ENCODE results near the gene PIP5K1C.
"Not testable (repeated sequence)": the region's sequence is repeated elsewhere in the genome, so short reads cannot be mapped to it uniquely, and the experiment has no call there.

The PIP5K1C gene

GRCh38 chr19:3659746-3660112, 40.5 kb downstream of the PIP5K1C start:
- no peak for DNase-seq

- DNase-seq, result no peak
These were observed 41.2 kb downstream of the PIP5K1C start for GRCh38 chr19:3658870-3659745.

GRCh38 chr19:3658004-3658869, 42.0 kb downstream of the PIP5K1C start:
- no peak for DNase-seq

- DNase-seq, result no peak
These were observed 42.9 kb downstream of the PIP5K1C start for GRCh38 chr19:3657395-3657769.

GRCh38 chr19:3656747-3657394, 43.4 kb downstream of the PIP5K1C start:
- no peak for DNase-seq

- DNase-seq, result no peak
These were observed 44.1 kb downstream of the PIP5K1C start for GRCh38 chr19:3656073-3656746.

- no peak for DNase-seq
These were observed 44.7 kb downstream of the PIP5K1C start for GRCh38 chr19:3655402-3656072.

- no peak for DNase-seq
These were observed 46.3 kb downstream of the PIP5K1C start for GRCh38 chr19:3653865-3654513.

- no peak for DNase-seq
These were observed 47.0 kb downstream of the PIP5K1C start for GRCh38 chr19:3653081-3653795.

- no peak for DNase-seq
These were observed 47.8 kb downstream of the PIP5K1C start for GRCh38 chr19:3652422-3652821.

- no peak for DNase-seq
These were observed 48.6 kb downstream of the PIP5K1C start for GRCh38 chr19:3651684-3652083.

- no peak for DNase-seq
These were observed 50.4 kb downstream of the PIP5K1C start for GRCh38 chr19:3649888-3650287.

- no peak for DNase-seq
These were observed 52.0 kb downstream of the PIP5K1C start for GRCh38 chr19:3648037-3648905.

GRCh38 chr19:3647102-3647501, 53.2 kb downstream of the PIP5K1C start:
- DNase-seq, result not testable (repeated sequence)

- no peak for DNase-seq
These were observed 53.8 kb downstream of the PIP5K1C start for GRCh38 chr19:3646336-3647092.

- no peak for DNase-seq
These were observed 54.5 kb downstream of the PIP5K1C start for GRCh38 chr19:3645726-3646125.

- no peak for DNase-seq
These were observed 55.2 kb downstream of the PIP5K1C start for GRCh38 chr19:3645067-3645396.

GRCh38 chr19:3644351-3645066, 55.8 kb downstream of the PIP5K1C start:
- no peak for DNase-seq
